Keratinocyte (primary cell): ENCODE measurements around the gene SFMBT2.

ENCODE experiments used
- CTCF ChIP-seq, 3 experiments: IDR thresholded peaks in 1 of 3; conservative IDR thresholded peaks in 1 of 3; optimal IDR thresholded peaks in 1 of 3; 2 replicates in 2 of 3; 3 replicates in 1 of 3; pipeline versions ENCODE3 to v1.5.1; 2011; ENCODE audit warnings: low read length in 3 of 3, mild to moderate bottlenecking in 3 of 3, moderate library complexity in 2 of 3, control low read depth in 1 of 3, inconsistent platforms in 1 of 3; ENCODE audit not compliant: insufficient read depth in 2 of 3; ENCODE audit errors: extremely low read depth in 1 of 3
- EZH2 ChIP-seq: IDR thresholded peaks from one replicate; pipeline ENCODE4 v1.6.1; 2012; ENCODE audit warnings: inconsistent platforms, mild to moderate bottlenecking, low read length, moderate library complexity

GRCh38 chr10:7312488-7312857 lies 98.4 kb downstream of the SFMBT2 start:
- no peak for TF ChIP-seq CTCF (optimal IDR thresholded peaks at IDR 0.05 in 1 of 3, IDR thresholded peaks at IDR 0.05 in 1 of 3, conservative IDR thresholded peaks at IDR 0.05 in 1 of 3; ENCODE audit: extremely low read depth in 1 of 3, insufficient read depth in 2 of 3, low read length in 3 of 3)
- no peak for TF ChIP-seq EZH2
